GM19240 (cell line): Measurements from ENCODE around the gene ASB16.
A peak's percentile ranks its signal among the peaks of the same experiment; 100 is the strongest.
"Not testable (repeated sequence)": the region's sequence is repeated elsewhere in the genome, so short reads cannot be mapped to it uniquely, and the experiment has no call there.

Source experiments
- DNase-seq: peaks from one replicate; pipeline ENCODE4 v3.0.0; 2011; ENCODE audit warnings: low spot score; ENCODE audit not compliant: insufficient read length

Gene ASB16

DNA sequence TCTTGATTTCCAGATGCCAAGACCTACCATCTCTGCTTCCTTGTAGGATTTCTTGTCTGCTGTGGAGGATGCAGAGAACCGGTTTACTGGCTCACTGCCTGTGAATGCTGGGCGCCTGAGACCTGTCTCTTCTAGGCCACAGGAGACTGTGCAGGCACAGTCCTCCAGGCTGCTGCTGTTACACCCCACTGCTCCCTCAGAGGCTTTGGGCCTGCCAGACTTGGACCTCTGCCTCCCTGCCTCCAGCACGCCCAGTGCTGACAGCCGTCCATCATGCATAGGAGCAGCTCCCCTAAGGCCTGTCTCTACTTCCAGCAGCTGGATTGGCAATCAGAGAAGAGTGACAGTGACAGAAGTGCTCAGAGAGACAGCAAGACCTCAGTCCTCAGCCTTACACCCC lies 22.7 kb upstream of the ASB16 start:
- DNase-seq: no peak

DNA sequence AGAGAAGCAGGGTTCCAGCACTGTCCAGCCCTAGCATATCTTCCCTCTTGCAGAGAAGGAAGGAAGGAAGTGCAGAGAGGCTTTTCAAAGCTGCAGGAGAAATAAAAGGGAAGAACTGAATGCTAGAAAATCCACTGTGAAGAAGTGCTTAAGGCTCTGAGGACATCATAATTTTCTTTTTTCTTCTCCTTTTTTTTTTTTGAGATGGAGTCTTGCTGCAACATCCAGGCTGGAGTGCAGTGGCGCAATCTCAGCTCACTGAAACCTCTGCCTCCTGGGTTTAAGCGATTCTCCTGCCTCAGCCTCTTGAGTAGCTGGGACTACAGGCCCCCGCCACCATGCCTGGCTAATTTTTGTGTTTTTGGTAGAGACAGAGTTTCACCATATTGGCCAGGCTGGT lies 21.4 kb upstream of the ASB16 start:
- not testable (repeated sequence) for DNase-seq

DNA sequence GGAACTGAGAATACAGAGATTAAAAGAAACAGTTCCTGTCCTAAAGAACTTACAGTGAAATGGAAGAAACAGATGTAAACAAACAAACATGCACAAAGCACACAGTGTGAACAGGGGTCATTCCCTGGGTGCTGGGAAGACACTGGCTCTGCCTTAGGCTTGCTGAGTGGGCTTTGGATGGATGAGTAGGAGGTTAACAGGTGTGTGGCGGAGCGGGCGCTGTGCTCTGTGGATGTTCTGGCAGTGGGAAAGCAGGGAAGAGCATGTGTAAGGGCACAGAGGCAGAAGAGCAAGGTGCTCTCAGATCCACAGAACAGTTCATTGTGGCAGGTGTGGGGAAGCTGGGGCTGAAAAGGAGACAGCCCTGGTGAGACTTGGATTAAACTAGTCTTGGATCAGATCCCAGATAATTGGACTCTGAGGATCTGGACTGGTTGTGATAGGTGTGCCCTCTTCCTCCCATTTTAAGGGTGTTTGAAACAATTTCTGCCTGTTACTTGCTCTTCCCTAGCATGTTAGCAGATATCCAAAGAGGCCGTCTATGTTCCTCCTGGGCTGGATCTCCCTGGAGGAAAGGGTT lies 20.7 kb upstream of the ASB16 start:
- DNase-seq: no peak

DNA sequence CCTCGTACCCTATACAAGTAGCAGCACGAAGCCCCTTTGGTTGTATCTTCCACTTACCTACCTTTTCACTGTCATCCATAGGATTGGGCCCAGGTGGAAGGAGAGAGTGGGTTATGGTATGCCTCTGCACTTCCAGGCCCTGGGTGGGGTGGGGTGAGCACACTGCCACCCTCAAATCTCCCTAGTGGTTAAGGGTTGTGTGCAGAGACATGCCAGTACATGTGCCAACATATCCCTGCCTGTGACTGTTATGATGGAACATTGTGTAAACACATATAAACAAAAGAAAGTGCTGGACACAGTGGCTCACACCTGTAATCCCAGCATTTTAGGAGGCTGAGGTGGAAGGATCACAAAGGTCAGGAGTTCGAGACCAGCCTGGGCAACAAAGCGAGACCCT lies 17.6 kb upstream of the ASB16 start:
- no peak for DNase-seq

DNA sequence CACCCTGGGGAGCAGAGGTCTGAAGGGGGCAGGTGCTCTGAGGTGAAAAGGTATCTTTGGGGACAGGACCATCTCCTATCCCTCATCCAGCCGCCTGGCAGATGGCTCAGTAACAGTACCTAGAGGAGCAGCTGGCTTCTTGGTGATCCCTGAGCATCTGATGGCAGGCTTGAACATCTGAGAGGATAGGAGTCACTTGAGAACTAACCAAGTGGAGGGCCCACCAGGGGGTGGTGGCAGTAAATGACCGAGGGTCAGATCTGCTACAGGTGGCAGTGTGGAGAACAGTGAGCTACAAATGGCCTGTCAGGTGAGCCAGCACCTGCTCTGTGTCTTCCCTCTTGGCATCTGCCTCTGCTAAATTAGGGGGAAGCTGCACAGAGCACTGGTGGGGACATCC lies 15.0 kb upstream of the ASB16 start:
- no peak for DNase-seq

DNA sequence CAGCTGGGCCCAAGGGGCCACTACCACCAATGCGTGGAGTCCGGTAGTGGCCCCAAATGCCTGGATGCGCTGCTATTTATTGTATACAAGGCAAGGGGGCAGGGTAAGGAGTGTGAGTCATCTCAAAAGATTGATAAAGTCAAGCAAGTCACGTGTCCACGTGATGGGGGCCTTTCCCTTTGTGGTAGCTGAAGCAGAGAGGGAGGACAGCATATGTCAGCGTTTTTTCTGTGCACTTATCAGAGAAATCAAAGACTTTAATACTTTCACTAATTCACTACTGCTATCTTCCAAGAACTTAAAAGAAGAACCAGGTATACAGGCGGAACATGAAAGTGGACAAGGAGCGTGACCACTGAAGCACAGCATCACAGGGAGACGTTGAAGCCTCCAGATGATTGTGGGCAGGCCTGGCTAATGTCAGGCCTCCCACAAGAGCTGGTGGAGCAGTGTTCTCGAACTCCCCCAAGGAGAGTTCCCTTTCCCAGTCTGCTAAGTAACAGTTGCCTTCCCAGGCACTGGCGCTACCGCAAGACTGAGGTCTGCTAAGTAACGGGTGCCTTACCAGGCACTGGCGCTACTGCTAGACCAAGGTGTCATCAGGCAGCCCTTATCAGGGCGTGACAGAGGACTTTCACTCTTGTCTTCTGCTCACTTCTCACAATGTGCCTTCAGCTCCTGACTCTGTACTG lies 10.8 kb upstream of the ASB16 start:
- DNase-seq: no peak

DNA sequence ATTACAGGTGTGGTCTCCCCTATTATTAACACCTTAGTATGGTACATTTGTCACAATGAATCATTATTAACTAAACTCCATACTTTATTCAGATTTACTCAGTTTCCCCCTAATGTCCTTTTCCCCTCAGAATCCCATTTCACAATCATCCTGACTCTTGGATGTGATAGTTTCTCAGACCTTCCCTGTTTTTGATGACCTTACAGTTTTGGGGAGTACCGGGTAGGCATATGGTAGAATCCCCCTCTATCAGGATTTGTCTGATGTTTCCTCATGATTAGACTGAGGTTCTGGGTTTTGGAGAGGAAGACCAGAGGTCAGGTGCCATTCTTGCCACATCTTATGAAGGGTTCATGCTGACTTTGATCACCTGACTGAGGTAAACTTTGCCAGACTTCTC lies 6.0 kb upstream of the ASB16 start:
- no peak for DNase-seq

DNA sequence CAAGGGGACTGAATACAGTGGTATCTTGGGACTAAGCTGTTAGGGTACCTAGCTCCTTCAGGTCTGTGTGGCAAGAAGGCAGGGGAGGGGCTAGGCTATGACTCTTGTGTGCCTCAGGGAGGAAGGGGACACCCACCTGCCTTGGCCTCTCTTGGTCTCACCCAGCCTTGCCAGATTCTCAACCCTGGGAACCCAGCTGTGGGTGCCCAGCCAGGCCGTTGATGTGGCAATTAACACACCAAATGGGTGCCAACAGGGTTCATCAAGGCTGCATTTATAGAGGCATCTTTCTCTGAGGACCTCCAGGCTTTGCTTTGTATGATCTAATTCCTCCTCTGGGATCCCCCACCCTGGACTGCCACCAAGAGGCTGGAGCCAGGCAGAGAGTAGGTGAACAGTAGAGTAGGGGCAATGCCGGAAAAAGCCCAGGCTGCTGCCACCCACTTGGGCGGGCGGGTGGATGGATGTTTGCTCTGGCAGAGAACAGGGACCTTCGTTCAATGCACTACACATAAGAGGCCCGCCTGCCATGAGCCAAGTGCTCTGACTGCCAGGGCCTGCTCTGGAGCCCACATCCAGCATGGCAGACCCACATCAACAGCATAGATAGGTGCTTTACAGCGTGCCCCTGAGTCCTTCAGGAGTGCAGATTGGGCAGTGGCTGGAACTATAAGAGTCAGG lies 3.2 kb upstream of the ASB16 start:
- no peak for DNase-seq

DNA sequence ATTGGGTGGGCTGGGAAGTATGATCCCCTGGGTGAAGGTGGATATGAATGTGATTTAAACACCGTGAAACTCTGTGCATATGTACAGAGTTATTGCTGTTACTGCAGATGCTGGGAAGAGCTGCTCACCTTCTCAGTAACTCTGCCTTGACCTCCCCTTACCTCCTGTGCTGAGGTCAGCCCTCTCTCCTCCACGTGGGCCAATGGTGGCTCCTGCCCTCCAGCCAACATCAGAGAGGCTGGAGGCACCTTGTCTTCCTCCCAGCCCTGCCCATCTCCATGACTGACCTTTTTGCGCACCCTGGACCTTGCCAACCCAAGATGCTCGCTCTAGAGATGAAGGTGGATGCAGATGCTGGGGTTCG lies 387 bp upstream of the ASB16 start:
- no peak for DNase-seq

DNA sequence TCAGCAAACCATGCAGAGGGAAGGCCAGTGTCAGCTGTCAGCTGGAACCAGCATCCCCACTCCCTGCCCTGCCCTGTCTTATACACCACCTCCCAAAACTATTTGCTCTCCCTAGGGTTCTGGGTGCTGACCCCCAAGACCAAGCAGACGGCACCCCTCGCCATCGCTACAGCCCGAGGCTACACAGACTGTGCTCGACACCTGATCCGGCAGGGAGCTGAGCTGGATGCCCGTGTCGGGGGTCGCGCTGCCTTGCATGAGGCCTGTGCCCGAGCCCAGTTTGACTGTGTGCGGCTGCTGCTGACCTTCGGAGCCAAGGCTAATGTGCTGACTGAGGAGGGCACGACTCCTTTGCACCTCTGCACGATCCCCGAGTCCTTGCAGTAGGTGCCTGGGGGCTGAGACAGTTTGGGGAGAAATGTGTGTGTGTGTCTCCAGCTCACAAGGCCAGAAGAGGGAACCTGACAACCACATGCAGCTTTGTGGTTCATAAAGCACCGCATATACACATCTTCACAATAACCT lies 1.5 kb downstream of the ASB16 start:
- no peak for DNase-seq

DNA sequence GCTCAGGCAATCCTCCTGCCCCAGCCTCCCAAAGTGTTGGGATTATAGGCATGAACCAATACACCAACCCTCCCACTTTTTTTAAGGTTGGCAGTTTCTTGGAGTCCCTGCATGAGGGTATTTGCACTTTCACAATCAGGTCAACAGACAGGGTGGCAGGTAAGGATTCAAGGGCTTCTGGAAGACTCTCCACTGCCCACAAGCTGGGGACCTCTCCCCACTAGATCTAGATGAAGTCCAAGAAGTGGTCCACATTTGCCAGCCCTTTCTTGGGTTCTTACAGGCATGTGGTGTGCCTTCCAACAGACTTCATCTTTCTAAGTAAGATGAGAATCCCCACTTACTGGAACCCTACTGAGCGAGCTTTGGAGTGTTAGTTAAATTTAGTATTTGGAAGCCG lies 3.9 kb downstream of the ASB16 start:
- no peak for DNase-seq

DNA sequence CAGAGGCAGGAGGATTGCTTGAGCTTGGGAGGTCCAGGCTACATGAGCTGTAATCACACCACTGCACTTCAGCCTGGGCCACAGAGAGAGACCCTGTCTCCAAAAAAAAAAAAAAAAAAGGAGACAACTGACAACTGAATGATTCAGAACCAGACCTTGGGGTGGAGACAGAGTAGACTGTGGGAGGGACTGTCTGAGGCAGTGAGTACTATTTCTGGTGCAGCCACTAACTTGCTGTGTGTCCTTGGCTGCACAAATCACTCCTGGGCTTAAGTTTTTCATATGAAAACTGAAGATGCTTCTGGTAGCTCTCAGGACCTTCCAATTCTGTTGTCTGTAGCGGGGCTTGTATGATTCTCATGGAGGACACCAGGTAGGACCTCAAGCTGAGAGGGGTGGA lies 5.8 kb downstream of the ASB16 start:
- no peak for DNase-seq

DNA sequence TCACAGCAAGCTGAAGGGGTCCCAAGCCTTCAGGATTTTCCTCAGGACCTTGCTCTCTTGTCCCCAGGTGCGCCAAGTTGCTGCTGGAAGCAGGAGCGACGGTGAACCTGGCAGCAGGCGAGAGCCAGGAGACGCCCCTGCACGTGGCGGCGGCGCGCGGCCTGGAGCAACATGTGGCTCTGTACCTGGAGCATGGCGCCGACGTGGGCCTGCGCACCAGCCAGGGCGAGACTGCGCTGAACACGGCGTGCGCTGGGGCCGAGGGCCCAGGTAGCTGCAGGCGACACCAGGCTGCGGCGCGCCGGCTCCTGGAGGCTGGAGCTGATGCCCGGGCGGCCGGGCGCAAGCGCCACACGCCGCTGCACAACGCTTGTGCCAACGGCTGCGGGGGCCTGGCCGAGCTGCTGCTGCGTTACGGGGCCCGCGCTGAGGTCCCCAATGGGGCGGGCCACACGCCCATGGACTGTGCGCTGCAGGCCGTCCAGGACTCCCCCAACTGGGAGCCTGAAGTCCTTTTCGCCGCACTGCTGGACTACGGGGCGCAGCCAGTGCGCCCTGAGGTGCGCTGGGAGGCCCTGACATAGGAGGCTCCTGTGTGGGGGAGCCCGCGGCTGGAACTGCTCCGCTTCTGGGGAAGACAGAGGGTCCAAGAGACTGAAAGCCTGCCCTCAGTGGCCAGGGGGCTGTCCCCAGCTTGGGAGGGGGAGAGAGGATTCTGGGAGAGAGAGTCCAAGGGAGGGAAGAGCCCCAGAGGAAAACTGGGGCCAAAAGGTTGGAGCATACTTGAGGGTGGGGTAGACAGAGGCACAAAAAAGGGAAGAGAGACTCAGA lies 6.4 kb downstream of the ASB16 start:
- DNase-seq: no peak

DNA sequence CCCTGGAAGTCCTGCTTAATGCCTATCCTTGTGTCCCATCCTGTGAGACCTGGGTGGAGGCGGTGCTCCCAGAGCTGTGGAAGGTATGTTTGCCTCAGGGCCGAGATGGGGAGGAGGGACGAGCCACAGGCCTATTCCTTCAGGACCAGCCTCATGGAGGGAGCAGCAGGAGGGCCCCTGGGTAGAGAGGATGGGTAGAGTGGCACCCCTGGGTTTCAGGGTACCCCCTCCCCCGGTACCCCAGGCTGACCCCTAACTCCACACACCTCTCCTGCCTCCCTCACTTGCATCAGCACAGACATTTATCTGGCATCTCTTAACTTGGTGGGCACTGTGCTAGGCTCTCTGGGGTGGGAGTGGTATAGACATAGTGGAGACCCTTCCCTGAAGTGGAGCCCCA lies 7.1 kb downstream of the ASB16 start:
- DNase-seq: no peak

DNA sequence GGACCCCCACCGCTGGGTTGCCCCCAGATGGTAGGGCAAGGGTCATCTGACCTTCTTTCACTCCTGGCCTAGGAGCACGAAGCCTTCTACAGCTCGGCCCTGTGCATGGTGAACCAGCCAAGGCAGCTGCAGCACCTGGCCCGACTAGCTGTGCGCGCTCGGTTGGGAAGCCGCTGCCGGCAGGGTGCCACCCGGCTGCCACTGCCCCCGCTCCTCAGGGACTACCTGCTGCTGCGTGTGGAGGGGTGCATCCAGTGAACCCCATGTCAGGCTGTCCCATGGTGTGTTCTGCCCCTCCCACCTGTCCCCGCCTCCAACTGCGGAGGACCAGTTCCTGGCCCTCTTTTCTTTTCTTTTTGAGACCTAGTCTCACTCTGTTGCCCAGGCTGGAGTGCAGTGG lies 7.6 kb downstream of the ASB16 start:
- DNase-seq: no peak

DNA sequence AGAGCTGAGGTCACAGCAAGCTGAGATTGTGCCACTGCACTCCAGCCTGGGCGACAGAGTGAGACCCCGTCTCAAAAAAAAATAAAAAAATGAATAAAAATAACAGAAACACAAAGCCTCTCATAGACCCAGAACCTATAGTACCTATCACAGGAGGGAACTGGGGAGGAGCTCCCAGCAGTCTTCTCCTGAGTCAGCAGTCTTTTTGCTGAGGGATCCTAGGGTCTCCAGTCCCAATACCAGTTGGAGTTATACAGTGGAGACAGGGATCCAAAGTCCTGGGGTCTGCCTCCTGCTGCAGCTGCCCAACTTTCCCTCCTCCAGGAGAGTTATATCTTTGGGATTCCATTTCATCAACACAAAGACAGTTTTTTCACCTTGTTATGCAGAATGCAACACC lies 12.5 kb downstream of the ASB16 start:
- DNase-seq: no peak

DNA sequence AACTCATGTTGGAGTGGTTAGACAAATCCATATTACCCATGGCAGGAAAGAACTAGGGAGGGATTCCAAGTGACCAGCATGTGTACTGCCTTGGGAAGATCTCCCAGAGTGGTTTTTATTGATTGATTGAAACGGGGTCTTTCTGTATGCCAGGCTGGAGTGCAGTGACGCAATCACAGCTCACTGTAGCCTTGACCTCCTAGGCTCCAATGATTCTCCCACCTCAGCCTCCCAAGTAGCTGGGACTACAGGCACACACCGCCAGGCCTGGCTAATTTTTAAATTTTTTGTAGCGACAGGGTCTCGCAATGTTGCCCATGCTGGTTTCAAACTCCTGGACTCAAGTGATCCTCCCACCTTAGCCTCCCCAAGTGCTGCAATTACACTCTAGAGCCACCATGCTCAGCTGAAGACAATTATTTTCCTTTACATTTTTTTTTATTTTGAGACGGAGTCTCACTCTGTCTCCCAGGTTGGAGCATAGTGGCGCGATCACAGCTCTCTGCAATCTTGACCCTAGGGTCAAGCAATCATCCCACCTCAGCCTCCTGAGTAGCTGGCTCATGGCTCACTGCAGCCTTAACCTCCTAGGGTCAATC lies 13.8 kb downstream of the ASB16 start:
- no peak for DNase-seq

DNA sequence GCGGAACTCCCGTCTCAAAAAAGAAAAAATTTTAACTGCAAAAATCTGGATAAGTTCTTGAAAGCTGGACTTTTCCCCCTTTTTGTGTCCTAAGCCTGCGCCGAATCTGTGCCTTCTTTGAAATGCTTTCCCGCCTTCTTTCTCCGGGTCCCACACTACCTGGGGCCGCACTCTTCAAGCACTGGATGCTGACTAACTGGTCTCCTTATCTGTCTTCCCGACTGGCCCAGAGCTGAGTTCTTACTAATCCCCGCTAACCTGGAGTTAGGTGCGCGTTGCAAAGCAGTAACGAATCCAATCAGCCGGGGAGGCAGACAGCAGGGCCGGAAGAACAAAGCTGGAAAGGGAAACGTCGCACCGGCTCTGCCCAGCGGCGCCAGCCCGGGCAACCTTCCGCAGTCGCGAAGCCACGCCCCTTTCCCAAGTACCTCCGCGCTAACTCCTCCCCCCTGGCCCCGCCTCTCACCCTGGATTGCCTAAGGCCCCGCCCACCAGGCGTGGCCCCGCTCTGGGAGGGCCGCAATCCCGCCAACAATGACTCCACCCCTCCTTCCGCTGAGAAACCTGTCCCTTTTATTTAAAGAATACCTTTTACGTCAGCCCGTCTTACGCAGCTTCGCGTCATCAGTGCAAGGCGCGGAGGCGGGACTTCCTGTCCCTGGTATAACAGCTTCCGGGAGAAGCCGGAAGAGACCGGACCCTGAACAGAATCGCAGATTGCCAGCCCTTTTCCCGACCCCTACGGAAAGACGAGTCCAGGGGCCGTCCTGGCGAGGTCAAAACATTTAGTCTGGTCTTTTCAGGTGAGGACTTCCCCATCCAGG lies 16.0 kb downstream of the ASB16 start, which contains the start of gene TMUB2:
TSS of gene TMUB2 (plus strand) at position 666 of the 824 bp plus-strand sequence. CDS start 737 bp downstream, outside the sequence.
- peak; percentile 100 for DNase-seq

DNA sequence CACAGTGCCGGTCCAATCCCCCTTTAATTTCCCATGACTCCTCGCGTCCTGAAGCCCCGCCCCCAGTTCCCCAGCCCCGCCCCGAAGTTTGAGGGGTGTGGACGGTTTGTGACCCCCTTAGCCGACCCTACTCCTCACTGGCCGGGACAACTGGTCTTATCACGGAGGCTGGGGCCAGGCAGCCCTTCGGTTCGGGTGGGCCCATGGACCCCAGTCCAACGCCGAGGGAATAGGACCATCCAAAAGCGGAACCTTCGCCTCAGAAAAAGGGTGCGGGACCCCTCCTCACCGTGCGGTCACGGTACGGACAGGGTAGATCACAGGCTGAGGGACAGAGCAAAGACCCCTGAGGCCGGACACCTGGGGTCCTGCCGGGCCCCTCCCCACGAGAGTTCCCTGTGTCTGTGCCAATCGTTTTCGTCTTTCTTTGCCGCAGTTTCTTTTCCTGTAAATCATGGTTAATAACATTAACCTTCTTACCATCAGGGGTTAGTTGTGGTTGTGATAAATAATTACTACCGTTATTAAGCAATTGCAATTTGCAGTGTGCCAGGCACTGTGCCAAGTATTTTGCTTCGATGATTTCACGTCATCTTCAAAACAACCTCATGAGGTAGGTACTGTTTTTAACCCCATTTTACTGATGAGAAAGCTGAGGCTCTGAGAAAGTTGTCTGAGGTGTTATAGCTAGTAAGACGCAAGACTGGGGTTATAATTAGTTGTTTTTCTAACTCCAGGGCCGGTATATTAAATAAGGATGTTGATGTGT lies 16.8 kb downstream of the ASB16 start:
- peak; percentile 67 for DNase-seq
